B cell (primary cell): ENCODE data around the gene KCNK13. TPM values are rescaled to one million over a fixed set of nuclear protein-coding genes. Genes with fewer than 3 reads are reported as not detected.

Source experiments
- ATAC-seq: fragments of 200-7000 bp; cut with Tn5 transposase; one replicate; pipeline ENCODE4 v1.10.0; 2021; ENCODE audit warnings: low read depth, mild to moderate bottlenecking, moderate number of reproducible peaks, moderate library complexity
- CTCF ChIA-PET: fragments of 350-600 bp; sonication (Branson Sonifier 250); formaldehyde crosslinking; loops from one replicate; lab custom pipeline; 2021; ENCODE audit warnings: antibody characterized with exemption, inconsistent platforms; lab: Charles Lee
- POLR2A ChIA-PET: fragments of 350-600 bp; sonication (Branson Sonifier 250); formaldehyde crosslinking; loops from one replicate; lab custom pipeline; 2021; ENCODE audit warnings: antibody characterized with exemption; lab: Charles Lee
- DNase-seq: peaks from one replicate; pipeline ENCODE4 v3.0.0; 2013
- H2AFZ ChIP-seq: 2 replicates; pipeline ENCODE4 v1.6.1; 2012; ENCODE audit warnings: mild to moderate bottlenecking, low read depth, low read length; ENCODE audit not compliant: insufficient read depth, poor library complexity, severe bottlenecking
- H3K27ac ChIP-seq, 2 donors: 1 replicate in 1 of 2; 2 replicates in 1 of 2; pipeline ENCODE4 v1.5.1; 2012 to 2013; ENCODE audit warnings: low read length in 2 of 2, mild to moderate bottlenecking in 2 of 2, moderate library complexity in 1 of 2
- H3K27me3 ChIP-seq, 4 experiments: fragments of 200-600 bp in 1 of 4; sonication (generic) in 1 of 4; replicated peaks in 1 of 4; 1 replicate in 2 of 4; 2 replicates in 2 of 4; pipeline versions ENCODE4 v1.6.1 to v1.7.0; 2013 to 2016; ENCODE audit warnings: low read length in 3 of 4, mild to moderate bottlenecking in 2 of 4, mixed read lengths in 1 of 4, moderate library complexity in 1 of 4; ENCODE audit not compliant: insufficient read depth in 4 of 4, control insufficient read depth in 3 of 4; ENCODE audit errors: control extremely low read depth in 1 of 4
- H3K36me3 ChIP-seq, 2 experiments: replicated peaks in 1 of 2; 1 replicate in 1 of 2; 2 replicates in 1 of 2; pipeline versions ENCODE4 v1.6.1 to v1.7.1; 2013; ENCODE audit warnings: low read length in 1 of 2; ENCODE audit not compliant: insufficient read depth in 2 of 2, control insufficient read depth in 1 of 2; ENCODE audit errors: control extremely low read depth in 1 of 2, extremely low read depth in 1 of 2
- H3K4me1 ChIP-seq, 2 donors: fragments of 200-600 bp in 1 of 2; sonication (generic) in 1 of 2; 1 replicate in 1 of 2; 2 replicates in 1 of 2; pipeline versions ENCODE4 v1.5.1 to v1.6.1; 2013 to 2017; ENCODE audit warnings: low read length in 2 of 2; ENCODE audit not compliant: control insufficient read depth in 2 of 2, insufficient read depth in 2 of 2
- H3K4me2 ChIP-seq: replicated peaks from 2 replicates; pipeline ENCODE3; 2012; ENCODE audit warnings: mild to moderate bottlenecking, low read depth, low read length; ENCODE audit not compliant: poor library complexity, severe bottlenecking
- H3K4me3 ChIP-seq, 5 experiments: fragments of 200-600 bp in 1 of 5; sonication (generic) in 1 of 5; 1 replicate in 3 of 5; 2 replicates in 2 of 5; pipeline versions ENCODE4 v1.5.1 to v1.7.0; 2011 to 2016; ENCODE audit warnings: low read length in 4 of 5, mild to moderate bottlenecking in 4 of 5, low read depth in 2 of 5, control low read depth in 1 of 5, moderate library complexity in 1 of 5; ENCODE audit not compliant: insufficient read depth in 1 of 5; ENCODE audit errors: control extremely low read depth in 1 of 5, extremely low read depth in 1 of 5
- H3K79me2 ChIP-seq: fragments of 200-600 bp; sonication (generic); one replicate; pipeline ENCODE4 v1.6.0; 2016; ENCODE audit warnings: low read length; ENCODE audit not compliant: control insufficient read depth, insufficient read depth
- H3K9ac ChIP-seq: fragments of 200-600 bp; sonication (generic); 2 replicates; pipeline ENCODE4 v1.6.1; 2017; ENCODE audit warnings: mild to moderate bottlenecking, low read length, moderate library complexity
- H3K9me3 ChIP-seq, 3 donors: one replicate each; pipeline versions ENCODE4 v1.6.1 to v1.7.1; 2013; ENCODE audit warnings: low read length in 2 of 3; ENCODE audit not compliant: control insufficient read depth in 2 of 3, insufficient read depth in 1 of 3; ENCODE audit errors: control extremely low read depth in 1 of 3
- H4K20me1 ChIP-seq: 2 replicates; pipeline ENCODE4 v1.6.0; 2012; ENCODE audit warnings: mild to moderate bottlenecking, low read length; ENCODE audit not compliant: insufficient read depth, control insufficient read depth, poor library complexity, severe bottlenecking
- H3K27ac Mint-ChIP-seq: one replicate; pipeline ENCODE4 v1.8.0; 2021; ENCODE audit warnings: mixed read lengths
- H3K27me3 Mint-ChIP-seq: one replicate; pipeline ENCODE4 v1.8.0; 2021; ENCODE audit warnings: mixed read lengths
- H3K4me1 Mint-ChIP-seq: one replicate; pipeline ENCODE4 v1.8.0; 2021; ENCODE audit warnings: mixed read lengths
- H3K4me3 Mint-ChIP-seq: one replicate; pipeline ENCODE4 v1.8.0; 2021; ENCODE audit warnings: mixed read lengths
- H3K9me3 Mint-ChIP-seq: one replicate; pipeline ENCODE4 v1.8.0; 2022; ENCODE audit warnings: mixed read lengths; ENCODE audit not compliant: insufficient read depth
- CTCF ChIP-seq: fragments of 200-600 bp; IDR thresholded peaks from one replicate; pipeline ENCODE4 v1.8.0; 2022; ENCODE audit warnings: antibody characterized with exemption, mild to moderate bottlenecking
- EZH2 ChIP-seq: IDR thresholded peaks from 2 replicates; pipeline ENCODE4 v1.6.1; 2012; ENCODE audit warnings: borderline replicate concordance, low read depth, mild to moderate bottlenecking, moderate library complexity, low read length; ENCODE audit not compliant: insufficient read depth, poor library complexity, severe bottlenecking
- WGBS: methylation state at CpG from one replicate; pipeline ENCODE4 v1.1.5; 2013; ENCODE audit warnings: missing lambda C conversion rate; ENCODE audit not compliant: insufficient coverage; 5-methylcytosine and 5-hydroxymethylcytosine counted together
- intact Hi-C: fragments of 100-400 bp; cut with micrococcal nuclease; formaldehyde crosslinking; loops from one replicate; pipeline ENCODE4 v1.10.0; 2022
- polyA plus RNA-seq: library from polyadenylated mRNA; depleted of rRNA; stranded (reverse); fragments of >200 nt; gene quantifications from 2 replicates; pipeline ENCODE4 v1.2.3, GENCODE V29; 2012
- total RNA-seq, 2 donors: library from RNA; stranded (reverse); fragments of 120-200 nt in 1 of 2; gene quantifications; 1 replicate in 1 of 2; 2 replicates in 1 of 2; pipeline versions ENCODE4 v1.2.3 to v1.2.4, GENCODE V29; 2013 to 2022

Gene KCNK13
- total and polyA plus RNA-seq, 2 donors (not counting 1 experiment from before 2014, with no cell fraction given), result 0.03 TPM; not detected in 1

GRCh38 chr14:90095096-90095495 is 33.3 kb downstream of the KCNK13 start:
- Histone ChIP-seq H2AFZ (no peak overlapping the region), H3K4me1 (no peaks in the 10 kb centered on the region), H3K9me3 (no peaks in the 10 kb centered on the region), H3K4me2 (no peak overlapping the region), H4K20me1 (no peaks in the 10 kb centered on the region), H3K79me2 (no peaks in the 10 kb centered on the region), H3K27me3 (no peaks in the 10 kb centered on the region), H3K4me3 (no peak overlapping the region), H3K9ac (no peak overlapping the region), H3K36me3 (no peaks in the 10 kb centered on the region), H3K27ac (no peak overlapping the region)
- ATAC-seq (no peak), DNase-seq (no peak)
- Mint-ChIP-seq H3K9me3 (peaks cover 3% of the 10 kb centered on the region), H3K4me1 (no peaks in the 10 kb centered on the region), H3K27ac (no peak overlapping the region), H3K27me3 (peaks cover 16% of the 10 kb centered on the region), H3K4me3 (no peak overlapping the region)
- ChIA-PET CTCF (interaction anchor here (0.7 kb wide), 1 partner anchor 1598 kb away, joined by 3 read pairs; no protein-coding TSS in a partner anchor), POLR2A (no interaction called here)
- no peak for TF ChIP-seq CTCF
- WGBS, result no CpG with 5 or more reads among the region's 4 CpGs
- intact Hi-C loops, result no loop called here

- no peaks in the 10 kb centered on the region for H3K79me2 ChIP-seq
- no peaks in the 10 kb centered on the region for H4K20me1 ChIP-seq
- no peak for DNase-seq
- Mint-ChIP-seq H3K9me3 (no peaks in the 10 kb centered on the region), H3K27me3 (peaks cover 6% of the 10 kb centered on the region), H3K4me1 (no peaks in the 10 kb centered on the region), H3K27ac (no peak overlapping the region), H3K4me3 (no peak overlapping the region)
- no peak overlapping the region for H3K27ac ChIP-seq
- H3K27me3 ChIP-seq, result no peaks in the 10 kb centered on the region
- H3K4me2 ChIP-seq, result no peak overlapping the region
- ATAC-seq, result no peak
- H3K4me3 ChIP-seq, result no peak overlapping the region
- ChIA-PET CTCF (no interaction called here), POLR2A (no interaction called here)
- no peaks in the 10 kb centered on the region for H3K4me1 ChIP-seq
- TF ChIP-seq CTCF (no peak), EZH2 (no peak)
- no peaks in the 10 kb centered on the region for H3K9me3 ChIP-seq
- H3K36me3 ChIP-seq, result no peaks in the 10 kb centered on the region
- intact Hi-C loops, result no loop called here
- H2AFZ ChIP-seq, result no peak overlapping the region
- no peak overlapping the region for H3K9ac ChIP-seq
- WGBS, result no CpG with 5 or more reads among the region's 1 CpG
These were observed 34.8 kb downstream of the KCNK13 start for GRCh38 chr14:90096566-90096965.
